HCT116 (cell line): ENCODE measurements around the gene PACRG. TPM values are rescaled to one million over a fixed set of nuclear protein-coding genes. Genes with fewer than 3 reads are reported as not detected.

Experiments used
- ATAC-seq: fragments of 200-7000 bp; cut with Tn5 transposase; 2 replicates; pipeline ENCODE4 v1.9.1; 2020; ENCODE audit warnings: mild to moderate bottlenecking, moderate library complexity
- BruUV-seq: library from RNA; stranded (reverse); fragments of 400-500 nt; replicated peaks from 2 replicates; lab custom pipeline; 2021; lab: Mats Ljungman, UMichigan
- CTCF ChIA-PET: fragments of 300-600 bp; sonication (Branson Sonifier 250); formaldehyde crosslinking; loops from one replicate; lab custom pipeline; 2021; ENCODE audit warnings: antibody characterized with exemption; lab: Charles Lee
- POLR2A ChIA-PET: fragments of 300-600, 350-600 bp; sonication (Branson Sonifier 250); formaldehyde crosslinking; loops from one replicate; lab custom pipeline; 2021; ENCODE audit warnings: antibody characterized with exemption; lab: Charles Lee
- RAD21 ChIA-PET, 2 experiments: fragments of 300-600 bp; sonication (Branson Sonifier 250); formaldehyde crosslinking; loops; one replicate each; lab custom pipeline; 2023; ENCODE audit warnings: low total read pairs in 2 of 2; ENCODE audit not compliant: uncharacterized antibody in 2 of 2, unreplicated experiment in 2 of 2, low non-redundant PET in 1 of 2; lab: Charles Lee
- DNase-seq: peaks from one replicate; pipeline ENCODE4 v3.0.0-alpha.2; 2010; ENCODE audit warnings: low read depth, low spot score
- H2AFZ ChIP-seq: fragments of 200-600 bp; shearing (Covaris generic), sonication (generic); 2 replicates; pipeline ENCODE4 v1.6.1; 2017; ENCODE audit warnings: low read depth, mixed run types, mixed read lengths, antibody characterized with exemption, low read length; ENCODE audit not compliant: poor library complexity, severe bottlenecking
- H3K27ac ChIP-seq: 2 replicates; pipeline ENCODE4 v1.5.1; 2012; ENCODE audit warnings: low read depth, low read length
- H3K27me3 ChIP-seq: fragments of 200-600 bp; sonication (generic); 2 replicates; pipeline ENCODE4 v1.6.1; 2016; ENCODE audit warnings: mixed run types, low read length, mixed read lengths; ENCODE audit not compliant: insufficient read depth
- H3K36me3 ChIP-seq, 2 experiments: fragments of 200-500 bp in 1 of 2; fragments of 200-600 bp in 1 of 2; sonication (Bioruptor generic) in 1 of 2; sonication (generic) in 1 of 2; 2 replicates each; pipeline versions ENCODE4 v1.5.1 to v1.6.1; 2014 to 2016; ENCODE audit warnings: low read length in 2 of 2, inconsistent platforms in 1 of 2, mixed read lengths in 1 of 2, mixed run types in 1 of 2; ENCODE audit not compliant: insufficient read depth in 2 of 2, control insufficient read depth in 1 of 2
- H3K4me1 ChIP-seq, 2 experiments: fragments of 200-600 bp in 1 of 2; sonication (generic) in 1 of 2; 2 replicates each; pipeline versions ENCODE4 v1.5.1 to v1.6.1; 2012 to 2017; ENCODE audit warnings: low read length in 2 of 2, inconsistent platforms in 1 of 2, mild to moderate bottlenecking in 1 of 2, mixed read lengths in 1 of 2, mixed run types in 1 of 2, moderate library complexity in 1 of 2; ENCODE audit not compliant: insufficient read depth in 2 of 2, control insufficient read depth in 1 of 2
- H3K4me2 ChIP-seq: fragments of 200-600 bp; sonication (generic); 2 replicates; pipeline ENCODE4 v1.6.1; 2017; ENCODE audit warnings: mixed run types, low read length, mixed read lengths
- H3K4me3 ChIP-seq, 2 experiments: fragments of 200-600 bp in 1 of 2; sonication (generic) in 1 of 2; replicated peaks in 1 of 2; 2 replicates each; pipeline ENCODE4 v1.5.1; 2011 to 2016; ENCODE audit warnings: low read length in 2 of 2, control low read depth in 1 of 2, low read depth in 1 of 2, mild to moderate bottlenecking in 1 of 2, mixed read lengths in 1 of 2, mixed run types in 1 of 2
- H3K79me2 ChIP-seq: fragments of 200-600 bp; sonication (generic); 2 replicates; pipeline ENCODE4 v1.6.1; 2017; ENCODE audit warnings: mild to moderate bottlenecking, mixed run types, low read length, moderate library complexity, mixed read lengths; ENCODE audit not compliant: insufficient read depth
- H3K9ac ChIP-seq: fragments of 200-600 bp; sonication (generic); 2 replicates; pipeline ENCODE4 v1.6.1; 2016; ENCODE audit warnings: low read length, mixed read lengths
- H3K9me2 ChIP-seq: fragments of 200-600 bp; sonication (generic), shearing (Covaris generic); 2 replicates; pipeline ENCODE4 v1.6.1; 2017; ENCODE audit warnings: mixed run types, mild to moderate bottlenecking, moderate library complexity; ENCODE audit not compliant: insufficient read depth
- H3K9me3 ChIP-seq, 2 experiments: fragments of 200-500 bp in 1 of 2; fragments of 200-600 bp in 1 of 2; sonication (Bioruptor generic) in 1 of 2; sonication (generic) in 1 of 2; 2 replicates each; pipeline ENCODE4 v1.6.1; 2014 to 2017; ENCODE audit warnings: low read length in 2 of 2, mixed read lengths in 2 of 2, inconsistent platforms in 1 of 2, low read depth in 1 of 2, mild to moderate bottlenecking in 1 of 2, mixed run types in 1 of 2, moderate library complexity in 1 of 2; ENCODE audit not compliant: control insufficient read depth in 1 of 2, insufficient read depth in 1 of 2
- H4K20me1 ChIP-seq: fragments of 200-600 bp; sonication (generic), shearing (Covaris generic); 2 replicates; pipeline ENCODE4 v1.6.1; 2017; ENCODE audit warnings: mixed run types, mild to moderate bottlenecking, moderate library complexity; ENCODE audit not compliant: insufficient read depth
- CEBPB ChIP-seq: IDR thresholded peaks from 2 replicates; pipeline ENCODE4 v1.6.1; 2012; ENCODE audit warnings: low read depth
- EGR1 ChIP-seq: IDR thresholded peaks from 2 replicates; pipeline ENCODE4 v1.6.1; 2012; ENCODE audit warnings: low read depth
- ELF1 ChIP-seq: IDR thresholded peaks from 2 replicates; pipeline ENCODE4 v1.6.1; 2012; ENCODE audit warnings: low read depth, borderline replicate concordance
- EZH2 ChIP-seq: fragments of 200-600 bp; sonication (generic); IDR thresholded peaks from 2 replicates; pipeline ENCODE4 v1.6.1; 2017; ENCODE audit warnings: antibody characterized with exemption, mixed run types
- EZH2phosphoT487 ChIP-seq: fragments of 200-600 bp; IDR thresholded peaks from 2 replicates; pipeline ENCODE4 v1.6.1; 2018; ENCODE audit warnings: antibody characterized with exemption, borderline replicate concordance
- FOSL1 ChIP-seq: IDR thresholded peaks from 2 replicates; pipeline ENCODE4 v1.6.1; 2012; ENCODE audit warnings: low read depth
- JUND ChIP-seq: IDR thresholded peaks from 2 replicates; pipeline ENCODE4 v1.6.1; 2012
- POLR2A ChIP-seq: IDR thresholded peaks from 2 replicates; pipeline ENCODE4 v1.7.0; 2011; ENCODE audit warnings: borderline replicate concordance; ENCODE audit not compliant: insufficient read depth, insufficient read length; ENCODE audit errors: extremely low read depth
- POLR2AphosphoS5 ChIP-seq: IDR thresholded peaks from 2 replicates; pipeline ENCODE4 v1.6.1; 2011; ENCODE audit warnings: mild to moderate bottlenecking, low read depth, low read length, moderate library complexity
- RAD21 ChIP-seq: IDR thresholded peaks from 2 replicates; pipeline ENCODE4 v1.6.1; 2012; ENCODE audit warnings: low read depth, mild to moderate bottlenecking
- SIN3A ChIP-seq: IDR thresholded peaks from 2 replicates; pipeline ENCODE4 v1.6.1; 2012; ENCODE audit warnings: low read depth
- SRF ChIP-seq: IDR thresholded peaks from 2 replicates; pipeline ENCODE4 v1.6.1; 2012; ENCODE audit warnings: low read depth
- TCF7L2 ChIP-seq: IDR thresholded peaks from 2 replicates; pipeline ENCODE4 v1.7.0; 2011; ENCODE audit warnings: borderline replicate concordance, inconsistent platforms; ENCODE audit not compliant: insufficient read depth, insufficient read length; ENCODE audit errors: extremely low read depth
- ZFX ChIP-seq: fragments of 450-650 bp; IDR thresholded peaks from 2 replicates; pipeline ENCODE4 v1.6.1; 2017
- intact Hi-C: fragments of 100-400 bp; cut with micrococcal nuclease; formaldehyde crosslinking; loops from 2 replicates; pipeline ENCODE4 v1.10.0; 2022
- total RNA-seq: library from RNA; stranded (reverse); gene quantifications from one replicate; pipeline ENCODE4 v1.2.1, GENCODE V29; 2021; ENCODE audit not compliant: unreplicated experiment
- TF ChIP-seq, protein P1 (sequence below): IDR thresholded peaks from 2 replicates; pipeline ENCODE4 v1.6.1; 2012
- TF ChIP-seq, protein P2 (sequence below): IDR thresholded peaks from 2 replicates; pipeline ENCODE4 v1.6.1; 2011; ENCODE audit warnings: mild to moderate bottlenecking, low read length, moderate library complexity; ENCODE audit not compliant: insufficient replicate concordance; ENCODE audit errors: extremely low read depth

The PACRG gene
- total RNA-seq, 1 experiment from 2014 or later, result 0.71 TPM

DNA sequence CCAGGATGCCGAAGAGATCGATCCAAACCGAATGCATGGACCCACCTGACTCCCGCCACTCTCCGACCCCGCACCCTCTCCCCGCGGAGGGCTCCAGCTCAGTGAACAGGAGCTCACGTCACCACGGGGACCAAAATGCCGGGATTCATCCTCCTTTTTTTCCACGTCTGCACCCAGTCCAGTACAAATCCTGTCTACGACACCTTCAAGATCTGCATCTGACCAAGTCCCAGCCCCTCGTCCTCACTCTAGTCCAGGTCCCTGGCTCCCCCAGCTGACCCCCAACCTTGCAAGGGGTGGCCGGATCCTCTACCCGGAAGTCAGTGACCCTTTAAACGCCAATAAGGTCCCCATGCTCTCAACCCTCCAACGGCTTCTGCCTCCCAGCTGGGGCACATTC lies 593.9 kb downstream of the PACRG start:
- POLR2A ChIA-PET, result no interaction called here
- BruUV-seq, result no TSS peak

More for the DNA sequence above, 593.9 kb downstream of the PACRG start:
- ATAC-seq (no peak), DNase-seq (no peak)
- Histone ChIP-seq H2AFZ (no peak overlapping the region), H3K4me2 (no peak overlapping the region), H3K9ac (no peak overlapping the region), H3K27me3 (no peaks in the 10 kb centered on the region), H4K20me1 (no peaks in the 10 kb centered on the region), H3K36me3 (no peaks in the 10 kb centered on the region), H3K9me3 (no peaks in the 10 kb centered on the region; a peak in 1 of 4 replicates), H3K4me1 (no peaks in the 10 kb centered on the region), H3K27ac (no peak overlapping the region), H3K79me2 (no peaks in the 10 kb centered on the region), H3K4me3 (no peak overlapping the region), H3K9me2 (no peaks in the 10 kb centered on the region)
- intact Hi-C loops, result no loop called here
- RAD21 ChIA-PET, result no interaction called here
- TF ChIP-seq, protein P1, sequence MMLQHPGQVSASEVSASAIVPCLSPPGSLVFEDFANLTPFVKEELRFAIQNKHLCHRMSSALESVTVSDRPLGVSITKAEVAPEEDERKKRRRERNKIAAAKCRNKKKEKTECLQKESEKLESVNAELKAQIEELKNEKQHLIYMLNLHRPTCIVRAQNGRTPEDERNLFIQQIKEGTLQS, result no peak
- TF ChIP-seq EZH2phosphoT487, result no peak
- TF ChIP-seq POLR2AphosphoS5, result no peak
- TF ChIP-seq ZFX, result no peak
- no peak for TF ChIP-seq FOSL1
- no peak for TF ChIP-seq ELF1
- TF ChIP-seq EGR1, result no peak
- TF ChIP-seq POLR2A, result no peak
- no peak for TF ChIP-seq SIN3A
- TF ChIP-seq JUND, result no peak
- TF ChIP-seq SRF, result no peak
- TF ChIP-seq RAD21, result no peak
- no peak for TF ChIP-seq EZH2
- TF ChIP-seq TCF7L2, result no peak
- TF ChIP-seq, protein P2, sequence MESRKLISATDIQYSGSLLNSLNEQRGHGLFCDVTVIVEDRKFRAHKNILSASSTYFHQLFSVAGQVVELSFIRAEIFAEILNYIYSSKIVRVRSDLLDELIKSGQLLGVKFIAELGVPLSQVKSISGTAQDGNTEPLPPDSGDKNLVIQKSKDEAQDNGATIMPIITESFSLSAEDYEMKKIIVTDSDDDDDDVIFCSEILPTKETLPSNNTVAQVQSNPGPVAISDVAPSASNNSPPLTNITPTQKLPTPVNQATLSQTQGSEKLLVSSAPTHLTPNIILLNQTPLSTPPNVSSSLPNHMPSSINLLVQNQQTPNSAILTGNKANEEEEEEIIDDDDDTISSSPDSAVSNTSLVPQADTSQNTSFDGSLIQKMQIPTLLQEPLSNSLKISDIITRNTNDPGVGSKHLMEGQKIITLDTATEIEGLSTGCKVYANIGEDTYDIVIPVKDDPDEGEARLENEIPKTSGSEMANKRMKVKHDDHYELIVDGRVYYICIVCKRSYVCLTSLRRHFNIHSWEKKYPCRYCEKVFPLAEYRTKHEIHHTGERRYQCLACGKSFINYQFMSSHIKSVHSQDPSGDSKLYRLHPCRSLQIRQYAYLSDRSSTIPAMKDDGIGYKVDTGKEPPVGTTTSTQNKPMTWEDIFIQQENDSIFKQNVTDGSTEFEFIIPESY, result no peak
- TF ChIP-seq CEBPB, result no peak
- CTCF ChIA-PET, result no interaction called here
